HepG2 (cell line): Measurements from ENCODE around the gene DHRS4L2. TPM values are rescaled to one million over a fixed set of nuclear protein-coding genes. Genes with fewer than 3 reads are reported as not detected.

Source experiments
- ARHGAP35 ChIP-seq: sonication (generic); formaldehyde crosslinking; IDR thresholded peaks from 2 replicates; pipeline ENCODE4 v1.9.0; 2022; ENCODE audit warnings: mild to moderate bottlenecking, inconsistent platforms, moderate library complexity, missing genetic modification reagents, borderline replicate concordance
- ARID4A ChIP-seq: sonication (generic); formaldehyde crosslinking; IDR thresholded peaks from 2 replicates; pipeline ENCODE4 v1.5.0; 2020; ENCODE audit warnings: mild to moderate bottlenecking, missing genetic modification reagents, borderline replicate concordance
- ARID5B ChIP-seq: IDR thresholded peaks from 2 replicates; pipeline ENCODE4 v1.4.0; 2020; ENCODE audit warnings: mild to moderate bottlenecking, missing genetic modification reagents
- FOXC1 ChIP-seq: sonication (generic); formaldehyde crosslinking; IDR thresholded peaks from 2 replicates; pipeline ENCODE4 v1.8.0; 2022; ENCODE audit warnings: mild to moderate bottlenecking, missing genetic modification reagents, borderline replicate concordance
- MAFG ChIP-seq: sonication (generic); formaldehyde crosslinking; IDR thresholded peaks from 2 replicates; pipeline ENCODE4 v1.5.1; 2020; ENCODE audit warnings: mild to moderate bottlenecking, missing genetic modification reagents
- SPEN ChIP-seq: sonication (generic); formaldehyde crosslinking; IDR thresholded peaks from 2 replicates; pipeline ENCODE4 v1.5.1; 2020; ENCODE audit warnings: low read depth, mild to moderate bottlenecking, missing genetic modification reagents
- TOPORS ChIP-seq: sonication (generic); formaldehyde crosslinking; IDR thresholded peaks from 2 replicates; pipeline ENCODE4 v1.8.0; 2023; ENCODE audit warnings: mild to moderate bottlenecking, missing genetic modification reagents
- ZFP1 ChIP-seq: IDR thresholded peaks from 2 replicates; pipeline ENCODE4 v1.6.1; 2016
- ZNF614 ChIP-seq: IDR thresholded peaks from 2 replicates; pipeline ENCODE4 v1.6.1; 2018; ENCODE audit warnings: missing biosample characterization, missing genetic modification reagents, inconsistent platforms, borderline replicate concordance
- ZNF766 ChIP-seq: sonication (generic); formaldehyde crosslinking; IDR thresholded peaks from 2 replicates; pipeline ENCODE4 v1.5.0; 2020; ENCODE audit warnings: missing genetic modification reagents, borderline replicate concordance
- polyA plus RNA-seq, 8 experiments: library from polyadenylated mRNA; depleted of rRNA in 3 of 8; stranded (reverse) in 7 of 8; unstranded in 1 of 8; fragments of >200 nt; fragmentation: Illumina TruSeq in 4 of 8; extraction: Trizol in 4 of 8; gene quantifications; 2 replicates each; pipeline versions ENCODE4 v1.2.1 to v1.2.3, GENCODE V29; 2011 to 2016; ENCODE audit warnings: low read depth in 4 of 8, missing spikeins in 1 of 8, mixed read lengths in 1 of 8; ENCODE audit not compliant: insufficient read depth in 1 of 8
- total RNA-seq, 5 experiments: library from RNA; depleted of rRNA; stranded (reverse); fragments of >200 nt; fragmentation: Illumina TruSeq; extraction: Trizol; gene quantifications; 2 replicates each; pipeline ENCODE4 v1.2.3, GENCODE V29; 2016; ENCODE audit warnings: low read depth in 1 of 5
- TF ChIP-seq, protein P1 (sequence below): sonication (generic); formaldehyde crosslinking; IDR thresholded peaks from 2 replicates; pipeline ENCODE4 v1.5.0; 2020; ENCODE audit warnings: mild to moderate bottlenecking, missing genetic modification reagents

Gene DHRS4L2
- total and polyA plus RNA-seq, 2 of the 13 experiments (the other 11 are each of a cell fraction or from before 2014, with no cell fraction given), result 24.7 to 38.2 TPM

DNA sequence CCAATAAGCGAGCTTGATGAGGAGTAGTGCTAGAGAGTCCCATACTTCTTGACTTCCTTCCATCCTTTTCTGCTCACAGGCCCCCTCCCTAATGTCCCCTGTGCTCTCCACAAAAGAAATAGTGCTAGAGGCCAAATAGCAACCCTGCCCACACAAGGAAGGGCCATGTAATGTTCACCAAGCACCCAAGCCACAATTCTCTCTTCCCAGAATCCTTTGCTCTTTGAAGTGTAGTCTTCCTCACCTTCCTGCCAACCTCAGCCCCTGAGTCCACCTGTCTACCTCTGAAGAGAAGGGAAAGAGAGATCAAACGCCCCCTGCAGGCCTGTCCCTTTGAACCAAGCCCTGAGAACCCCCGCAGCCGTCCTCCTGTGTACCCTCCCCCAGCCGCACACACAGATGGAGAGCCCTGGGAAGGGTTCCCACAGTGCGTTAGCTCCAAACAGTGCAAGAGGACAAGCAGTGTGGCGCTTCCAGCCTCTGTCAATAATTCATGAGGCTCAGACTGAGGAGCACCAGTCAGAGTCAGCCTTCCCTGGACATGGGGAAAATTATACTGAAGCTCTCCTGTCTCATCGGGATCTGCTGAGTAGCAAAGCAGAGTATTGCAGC lies 37.0 kb upstream of the DHRS4L2 start (continued):
- TF ChIP-seq TOPORS (CRISPR knock-in tag) (0 out of 2 replicates have a peak, but pooled peaks have one; percentile 22), ZNF766 (peak; percentile 40; the same call in 1 of the 2 replicates), SPEN (CRISPR knock-in tag) (peak; percentile 34; the same call in 1 of the 2 replicates), FOXC1 (CRISPR knock-in tag) (0 out of 2 replicates have a peak, but pooled peaks have one; percentile 78), ZFP1 (CRISPR knock-in tag) (no peak; the same call in 1 of the 2 replicates), ARID5B (CRISPR knock-in tag) (peak; percentile 27; the same call in 1 of the 2 replicates), ZNF614 (CRISPR knock-in tag) (peak; percentile 31; the same call in 1 of the 2 replicates), ARID4A (CRISPR knock-in tag) (peak; percentile 45; the same call in 1 of the 2 replicates), MAFG (CRISPR knock-in tag) (no peak), ARHGAP35 (CRISPR knock-in tag) (peak; percentile 18; the same call in 1 of the 2 replicates)
- TF ChIP-seq, protein P1, sequence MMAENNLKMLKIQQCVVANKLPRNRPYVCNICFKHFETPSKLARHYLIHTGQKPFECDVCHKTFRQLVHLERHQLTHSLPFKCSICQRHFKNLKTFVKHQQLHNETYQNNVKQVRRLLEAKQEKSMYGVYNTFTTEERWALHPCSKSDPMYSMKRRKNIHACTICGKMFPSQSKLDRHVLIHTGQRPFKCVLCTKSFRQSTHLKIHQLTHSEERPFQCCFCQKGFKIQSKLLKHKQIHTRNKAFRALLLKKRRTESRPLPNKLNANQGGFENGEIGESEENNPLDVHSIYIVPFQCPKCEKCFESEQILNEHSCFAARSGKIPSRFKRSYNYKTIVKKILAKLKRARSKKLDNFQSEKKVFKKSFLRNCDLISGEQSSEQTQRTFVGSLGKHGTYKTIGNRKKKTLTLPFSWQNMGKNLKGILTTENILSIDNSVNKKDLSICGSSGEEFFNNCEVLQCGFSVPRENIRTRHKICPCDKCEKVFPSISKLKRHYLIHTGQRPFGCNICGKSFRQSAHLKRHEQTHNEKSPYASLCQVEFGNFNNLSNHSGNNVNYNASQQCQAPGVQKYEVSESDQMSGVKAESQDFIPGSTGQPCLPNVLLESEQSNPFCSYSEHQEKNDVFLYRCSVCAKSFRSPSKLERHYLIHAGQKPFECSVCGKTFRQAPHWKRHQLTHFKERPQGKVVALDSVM (CRISPR knock-in tag), result peak; percentile 50; the same call in 1 of the 2 replicates
